Brain microvascular endothelial cell (primary cell): ENCODE data around the gene GTSE1.

Source experiments
- DNase-seq: peaks from one replicate; pipeline ENCODE4 v3.0.0-alpha.2; 2020
- H3K27ac ChIP-seq: fragments of 250-450 bp; sonication (Bioruptor Pico); 2 replicates; pipeline ENCODE4 v1.5.1; 2020; ENCODE audit warnings: mild to moderate bottlenecking, moderate library complexity
- H3K27me3 ChIP-seq: fragments of 250-450 bp; sonication (Bioruptor Pico); replicated peaks from 2 replicates; pipeline ENCODE4 v1.5.1; 2020; ENCODE audit warnings: mild to moderate bottlenecking
- H3K36me3 ChIP-seq: fragments of 250-450 bp; sonication (Bioruptor Pico); replicated peaks from 2 replicates; pipeline ENCODE4 v1.5.1; 2020; ENCODE audit warnings: mild to moderate bottlenecking
- H3K4me3 ChIP-seq: 2 replicates; pipeline ENCODE4 v1.5.1; 2011; ENCODE audit warnings: low read depth, mild to moderate bottlenecking, control low read depth, low read length, moderate library complexity
- CTCF ChIP-seq: IDR thresholded peaks from 2 replicates; pipeline ENCODE4 v1.5.1; 2011; ENCODE audit warnings: low read depth, mild to moderate bottlenecking, moderate library complexity, low read length, control low read depth, inconsistent platforms; ENCODE audit errors: missing control alignments
- in situ Hi-C: cut with HindIII; loops from 2 replicates; pipeline ENCODE4 v1.10.0; 2017; ENCODE audit warnings: low sequenced_read_pairs, low pct_ligation_motif_present

GTSE1 gene

GRCh38 chr22:46335201-46336118 lies 38.8 kb downstream of the GTSE1 start, which contains the start of gene TRMU:
Gene TRMU, plus strand, starts transcription at chr22:46335714. Its CDS starts 51 bp downstream, at chr22:46335765.
- no peak for TF ChIP-seq CTCF
- DNase-seq = peak; percentile 53
- Histone ChIP-seq H3K4me3 (peak within 1 kb of the TSS; percentile 96), H3K27ac (peak within 1 kb of the TSS; percentile 82), H3K27me3 (no peaks in the 10 kb centered on the region), H3K36me3 (peaks cover 22% of the 10 kb centered on the region)
- in situ Hi-C loops = loop anchor here (25.0 kb wide), 1 partner anchor 152 kb away; no protein-coding TSS in a partner anchor

GRCh38 chr22:46336119-46337078 lies 39.7 kb downstream of the GTSE1 start:
- H3K36me3 ChIP-seq = peaks cover 24% of the 10 kb centered on the region
- in situ Hi-C loops = loop anchor here (25.0 kb wide), 1 partner anchor 151 kb away; no protein-coding TSS in a partner anchor
- H3K4me3 ChIP-seq = peak overlapping the region; percentile 96
- TF ChIP-seq CTCF = no peak
- no peaks in the 10 kb centered on the region for H3K27me3 ChIP-seq
- H3K27ac ChIP-seq = peak overlapping the region; percentile 82
- DNase-seq = no peak

- in situ Hi-C loops = loop anchor here (25.0 kb wide), 1 partner anchor 149 kb away; no protein-coding TSS in a partner anchor
- no peaks in the 10 kb centered on the region for H3K27me3 ChIP-seq
- no peak overlapping the region for H3K27ac ChIP-seq
- peaks cover 27% of the 10 kb centered on the region for H3K36me3 ChIP-seq
- no peak overlapping the region for H3K4me3 ChIP-seq
- no peak for TF ChIP-seq CTCF
- DNase-seq = no peak
These were observed 41.2 kb downstream of the GTSE1 start for GRCh38 chr22:46337870-46338269.

- Histone ChIP-seq H3K4me3 (no peak overlapping the region), H3K36me3 (peaks cover 32% of the 10 kb centered on the region), H3K27me3 (no peaks in the 10 kb centered on the region), H3K27ac (no peak overlapping the region)
- in situ Hi-C loops = loop anchor here (25.0 kb wide), 1 partner anchor 149 kb away; no protein-coding TSS in a partner anchor
- no peak for DNase-seq
- TF ChIP-seq CTCF = no peak
These were observed 42.0 kb downstream of the GTSE1 start for GRCh38 chr22:46338636-46339035.

DNA sequence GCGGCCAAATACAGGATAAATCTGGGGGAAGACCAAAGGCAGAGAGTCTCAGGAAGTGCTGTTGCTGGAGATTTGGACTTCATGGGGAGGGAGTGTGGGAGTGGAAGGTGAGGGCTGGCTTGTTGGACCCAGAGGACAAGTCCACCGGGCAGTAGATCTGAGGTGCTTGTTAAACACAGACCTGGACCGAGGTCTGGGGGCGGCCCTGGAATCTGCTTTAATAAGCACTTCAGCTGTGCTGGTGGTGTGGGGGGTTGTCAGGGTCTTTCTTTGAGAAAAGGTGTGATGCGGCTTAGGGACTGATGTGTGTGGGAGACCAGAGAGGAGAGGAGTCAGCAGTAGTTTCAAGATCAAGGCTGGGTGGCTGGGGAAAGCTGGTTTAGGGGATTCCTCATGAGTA lies 43.3 kb downstream of the GTSE1 start:
- H3K36me3 ChIP-seq = peaks cover 41% of the 10 kb centered on the region
- no peak overlapping the region for H3K27ac ChIP-seq
- H3K27me3 ChIP-seq = no peaks in the 10 kb centered on the region
- in situ Hi-C loops = loop anchor here (25.0 kb wide), 1 partner anchor 147 kb away; no protein-coding TSS in a partner anchor
- no peak for DNase-seq
- no peak overlapping the region for H3K4me3 ChIP-seq
- no peak for TF ChIP-seq CTCF
